ENCODE results near the gene SNF8. TPM values are rescaled to one million over a fixed set of nuclear protein-coding genes. Genes with fewer than 3 reads are reported as not detected.

The SNF8 gene
- total RNA-seq, 4 donors from 2014 or later: 41.1 to 80.1 (median 63.6) TPM

- DNase-seq (ENCODE audit: low spot score in 2 of 2): no peak
- WGBS: 45% methylated on average over 1 of the region's 1 CpG
- TF ChIP-seq CTCF (IDR thresholded peaks at IDR 0.05) (no peak), POLR2AphosphoS5 (IDR thresholded peaks at IDR 0.05) (no peak), EP300 (IDR thresholded peaks at IDR 0.05) (no peak), POLR2A (IDR thresholded peaks at IDR 0.05) (no peak)
- H3K4me1 ChIP-seq: peaks cover 3% of the 10 kb centered on the region
- H3K36me3 ChIP-seq: peaks cover 96% of the 10 kb centered on the region
- H3K4me3 ChIP-seq: no peak overlapping the region
- no peak overlapping the region for H3K27ac ChIP-seq
- no peaks in the 10 kb centered on the region for H3K27me3 ChIP-seq
- no peaks in the 10 kb centered on the region for H3K9me3 ChIP-seq
These were observed 14.9 kb downstream of the SNF8 start for GRCh38 chr17:48929812-48930165.

GRCh38 chr17:48928876-48929811, 15.5 kb downstream of the SNF8 start:
- Histone ChIP-seq H3K27me3 (no peaks in the 10 kb centered on the region), H3K27ac (no peak overlapping the region), H3K9me3 (no peaks in the 10 kb centered on the region), H3K4me1 (peaks cover 3% of the 10 kb centered on the region), H3K36me3 (peaks cover 96% of the 10 kb centered on the region), H3K4me3 (no peak overlapping the region)
- DNase-seq (ENCODE audit: low spot score in 2 of 2): no peak
- no peak for TF ChIP-seq EP300 (IDR thresholded peaks at IDR 0.05)
- no peak for TF ChIP-seq POLR2AphosphoS5 (IDR thresholded peaks at IDR 0.05)
- no peak for TF ChIP-seq CTCF (IDR thresholded peaks at IDR 0.05)
- no peak for TF ChIP-seq POLR2A (IDR thresholded peaks at IDR 0.05)
- WGBS: 72% methylated on average over 6 of the region's 6 CpGs

- Histone ChIP-seq H3K4me1 (peaks cover 3% of the 10 kb centered on the region), H3K36me3 (peaks cover 96% of the 10 kb centered on the region), H3K27me3 (no peaks in the 10 kb centered on the region), H3K27ac (no peak overlapping the region), H3K9me3 (no peaks in the 10 kb centered on the region), H3K4me3 (no peak overlapping the region)
- no peak for TF ChIP-seq CTCF (IDR thresholded peaks at IDR 0.05)
- no peak for TF ChIP-seq EP300 (IDR thresholded peaks at IDR 0.05)
- TF ChIP-seq POLR2AphosphoS5 (IDR thresholded peaks at IDR 0.05): no peak
- no peak for TF ChIP-seq POLR2A (IDR thresholded peaks at IDR 0.05)
- DNase-seq (ENCODE audit: low spot score in 2 of 2): no peak
- WGBS: 66% methylated on average over 6 of the region's 6 CpGs
These were observed 16.5 kb downstream of the SNF8 start for GRCh38 chr17:48927978-48928745.

- peaks cover 96% of the 10 kb centered on the region for H3K36me3 ChIP-seq
- H3K27ac ChIP-seq: no peak overlapping the region
- no peaks in the 10 kb centered on the region for H3K9me3 ChIP-seq
- no peak overlapping the region for H3K4me3 ChIP-seq
- no peak for DNase-seq (ENCODE audit: low spot score in 2 of 2)
- 35% methylated on average over 3 of the region's 3 CpGs for WGBS
- no peak for TF ChIP-seq CTCF (IDR thresholded peaks at IDR 0.05)
- TF ChIP-seq POLR2A (IDR thresholded peaks at IDR 0.05): no peak
- no peak for TF ChIP-seq EP300 (IDR thresholded peaks at IDR 0.05)
- no peak for TF ChIP-seq POLR2AphosphoS5 (IDR thresholded peaks at IDR 0.05)
- H3K4me1 ChIP-seq: peaks cover 3% of the 10 kb centered on the region
- no peaks in the 10 kb centered on the region for H3K27me3 ChIP-seq
These were observed 18.7 kb downstream of the SNF8 start for GRCh38 chr17:48925991-48926342.

Measured in suprapubic skin (tissue), 4 donors.